WTC11 (cell line): Measurements from ENCODE around the gene RASIP1.

ENCODE experiments used
- FOXK1 ChIP-seq: sonication (generic); formaldehyde crosslinking; IDR thresholded peaks from 2 replicates; pipeline ENCODE4 v1.8.0; 2022; ENCODE audit warnings: mild to moderate bottlenecking, moderate library complexity, missing genetic modification reagents
- IRF2 ChIP-seq: sonication (generic); formaldehyde crosslinking; IDR thresholded peaks from 2 replicates; pipeline ENCODE4 v1.8.0; 2022; ENCODE audit warnings: low read depth, missing genetic modification reagents, borderline replicate concordance
- JUN ChIP-seq: sonication (generic); formaldehyde crosslinking; IDR thresholded peaks from 2 replicates; pipeline ENCODE4 v1.8.0; 2023; ENCODE audit warnings: mild to moderate bottlenecking, missing genetic modification reagents
- KAT7 ChIP-seq: sonication (generic); formaldehyde crosslinking; IDR thresholded peaks from 2 replicates; pipeline ENCODE4 v1.8.1; 2023; ENCODE audit warnings: missing genetic modification reagents, mild to moderate bottlenecking, borderline replicate concordance
- NFE2L1 ChIP-seq: sonication (generic); formaldehyde crosslinking; IDR thresholded peaks from 2 replicates; pipeline ENCODE4 v1.8.1; 2023; ENCODE audit warnings: missing genetic modification reagents
- TEAD4 ChIP-seq: sonication (generic); formaldehyde crosslinking; IDR thresholded peaks from 2 replicates; pipeline ENCODE4 v1.8.0; 2022; ENCODE audit warnings: mild to moderate bottlenecking, missing genetic modification reagents
- TF ChIP-seq, protein P1 (sequence below): fragments of 200-600 bp; IDR thresholded peaks from 2 replicates; pipeline ENCODE4 v1.8.0; 2022; ENCODE audit warnings: antibody characterized with exemption
- TF ChIP-seq, protein P2 (sequence below): sonication (generic); formaldehyde crosslinking; IDR thresholded peaks from 2 replicates; pipeline ENCODE4 v1.8.1; 2022; ENCODE audit warnings: low read depth, missing genetic modification reagents, borderline replicate concordance
- TF ChIP-seq, protein P3 (sequence below): sonication (generic); formaldehyde crosslinking; IDR thresholded peaks from 2 replicates; pipeline ENCODE4 v1.8.1; 2022; ENCODE audit warnings: mild to moderate bottlenecking, moderate library complexity, missing genetic modification reagents
- TF ChIP-seq, protein P4 (sequence below): sonication (generic); formaldehyde crosslinking; IDR thresholded peaks from 2 replicates; pipeline ENCODE4 v1.8.0; 2022; ENCODE audit warnings: mild to moderate bottlenecking, missing genetic modification reagents
- TF ChIP-seq, protein P5 (sequence below): sonication (generic); formaldehyde crosslinking; IDR thresholded peaks from 2 replicates; pipeline ENCODE4 v1.8.1; 2023; ENCODE audit warnings: mild to moderate bottlenecking, moderate library complexity, missing genetic modification reagents

DNA sequence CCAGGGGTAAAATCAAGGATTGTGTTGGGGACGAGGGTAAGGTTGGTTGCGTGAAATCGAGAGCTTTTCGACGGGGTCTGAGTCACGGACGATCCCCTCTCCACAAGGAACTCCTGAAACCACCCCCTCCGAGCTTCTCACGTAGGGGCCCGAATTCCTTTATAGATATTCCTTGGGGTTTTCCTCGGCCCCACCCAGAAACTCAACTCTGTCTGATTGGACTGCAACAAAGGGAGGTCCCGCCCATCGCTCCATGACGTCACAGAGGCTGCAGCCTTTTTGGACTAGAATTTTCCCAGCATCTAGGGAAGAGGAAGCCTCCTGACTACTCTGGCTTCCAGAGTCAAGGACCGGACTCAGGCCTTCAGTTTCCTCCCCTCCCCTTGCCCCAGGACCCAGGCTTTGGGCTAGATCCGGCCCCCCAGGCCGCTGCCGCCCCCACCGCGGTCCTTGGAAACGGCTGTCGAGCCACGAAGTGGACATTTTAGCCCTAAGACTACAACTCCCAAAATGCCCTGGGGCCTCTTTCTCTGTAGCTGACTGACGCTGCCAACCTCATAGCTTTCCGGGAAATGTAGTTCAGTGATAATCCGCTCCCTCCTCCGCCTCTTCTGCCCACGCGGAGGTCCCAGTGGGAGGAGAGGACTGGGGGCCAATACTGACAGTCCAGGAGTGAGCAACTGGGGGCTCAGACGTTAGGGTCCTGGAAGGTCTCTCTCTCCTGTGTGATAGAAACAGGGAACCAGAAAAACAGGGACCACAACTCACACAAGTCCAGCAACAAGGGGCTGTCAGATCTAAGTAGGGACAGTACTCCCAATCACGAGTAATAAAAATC, 6.5 kb upstream of the RASIP1 start, which contains the start of gene IZUMO1:
- TF ChIP-seq, protein P1, sequence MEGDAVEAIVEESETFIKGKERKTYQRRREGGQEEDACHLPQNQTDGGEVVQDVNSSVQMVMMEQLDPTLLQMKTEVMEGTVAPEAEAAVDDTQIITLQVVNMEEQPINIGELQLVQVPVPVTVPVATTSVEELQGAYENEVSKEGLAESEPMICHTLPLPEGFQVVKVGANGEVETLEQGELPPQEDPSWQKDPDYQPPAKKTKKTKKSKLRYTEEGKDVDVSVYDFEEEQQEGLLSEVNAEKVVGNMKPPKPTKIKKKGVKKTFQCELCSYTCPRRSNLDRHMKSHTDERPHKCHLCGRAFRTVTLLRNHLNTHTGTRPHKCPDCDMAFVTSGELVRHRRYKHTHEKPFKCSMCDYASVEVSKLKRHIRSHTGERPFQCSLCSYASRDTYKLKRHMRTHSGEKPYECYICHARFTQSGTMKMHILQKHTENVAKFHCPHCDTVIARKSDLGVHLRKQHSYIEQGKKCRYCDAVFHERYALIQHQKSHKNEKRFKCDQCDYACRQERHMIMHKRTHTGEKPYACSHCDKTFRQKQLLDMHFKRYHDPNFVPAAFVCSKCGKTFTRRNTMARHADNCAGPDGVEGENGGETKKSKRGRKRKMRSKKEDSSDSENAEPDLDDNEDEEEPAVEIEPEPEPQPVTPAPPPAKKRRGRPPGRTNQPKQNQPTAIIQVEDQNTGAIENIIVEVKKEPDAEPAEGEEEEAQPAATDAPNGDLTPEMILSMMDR: no peak
- TF ChIP-seq, protein P2, sequence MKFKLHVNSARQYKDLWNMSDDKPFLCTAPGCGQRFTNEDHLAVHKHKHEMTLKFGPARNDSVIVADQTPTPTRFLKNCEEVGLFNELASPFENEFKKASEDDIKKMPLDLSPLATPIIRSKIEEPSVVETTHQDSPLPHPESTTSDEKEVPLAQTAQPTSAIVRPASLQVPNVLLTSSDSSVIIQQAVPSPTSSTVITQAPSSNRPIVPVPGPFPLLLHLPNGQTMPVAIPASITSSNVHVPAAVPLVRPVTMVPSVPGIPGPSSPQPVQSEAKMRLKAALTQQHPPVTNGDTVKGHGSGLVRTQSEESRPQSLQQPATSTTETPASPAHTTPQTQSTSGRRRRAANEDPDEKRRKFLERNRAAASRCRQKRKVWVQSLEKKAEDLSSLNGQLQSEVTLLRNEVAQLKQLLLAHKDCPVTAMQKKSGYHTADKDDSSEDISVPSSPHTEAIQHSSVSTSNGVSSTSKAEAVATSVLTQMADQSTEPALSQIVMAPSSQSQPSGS (CRISPR knock-in tag): no peak
- TF ChIP-seq KAT7 (CRISPR knock-in tag) (no peak), NFE2L1 (no peak), FOXK1 (CRISPR knock-in tag) (no peak), TEAD4 (CRISPR knock-in tag) (no peak), JUN (CRISPR knock-in tag) (no peak), IRF2 (CRISPR knock-in tag) (no peak)
- TF ChIP-seq, protein P3, sequence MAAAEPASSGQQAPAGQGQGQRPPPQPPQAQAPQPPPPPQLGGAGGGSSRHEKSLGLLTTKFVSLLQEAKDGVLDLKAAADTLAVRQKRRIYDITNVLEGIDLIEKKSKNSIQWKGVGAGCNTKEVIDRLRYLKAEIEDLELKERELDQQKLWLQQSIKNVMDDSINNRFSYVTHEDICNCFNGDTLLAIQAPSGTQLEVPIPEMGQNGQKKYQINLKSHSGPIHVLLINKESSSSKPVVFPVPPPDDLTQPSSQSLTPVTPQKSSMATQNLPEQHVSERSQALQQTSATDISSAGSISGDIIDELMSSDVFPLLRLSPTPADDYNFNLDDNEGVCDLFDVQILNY: no peak
- TF ChIP-seq, protein P4, sequence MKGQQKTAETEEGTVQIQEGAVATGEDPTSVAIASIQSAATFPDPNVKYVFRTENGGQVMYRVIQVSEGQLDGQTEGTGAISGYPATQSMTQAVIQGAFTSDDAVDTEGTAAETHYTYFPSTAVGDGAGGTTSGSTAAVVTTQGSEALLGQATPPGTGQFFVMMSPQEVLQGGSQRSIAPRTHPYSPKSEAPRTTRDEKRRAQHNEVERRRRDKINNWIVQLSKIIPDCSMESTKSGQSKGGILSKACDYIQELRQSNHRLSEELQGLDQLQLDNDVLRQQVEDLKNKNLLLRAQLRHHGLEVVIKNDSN (CRISPR knock-in tag): no peak
- TF ChIP-seq, protein P5, sequence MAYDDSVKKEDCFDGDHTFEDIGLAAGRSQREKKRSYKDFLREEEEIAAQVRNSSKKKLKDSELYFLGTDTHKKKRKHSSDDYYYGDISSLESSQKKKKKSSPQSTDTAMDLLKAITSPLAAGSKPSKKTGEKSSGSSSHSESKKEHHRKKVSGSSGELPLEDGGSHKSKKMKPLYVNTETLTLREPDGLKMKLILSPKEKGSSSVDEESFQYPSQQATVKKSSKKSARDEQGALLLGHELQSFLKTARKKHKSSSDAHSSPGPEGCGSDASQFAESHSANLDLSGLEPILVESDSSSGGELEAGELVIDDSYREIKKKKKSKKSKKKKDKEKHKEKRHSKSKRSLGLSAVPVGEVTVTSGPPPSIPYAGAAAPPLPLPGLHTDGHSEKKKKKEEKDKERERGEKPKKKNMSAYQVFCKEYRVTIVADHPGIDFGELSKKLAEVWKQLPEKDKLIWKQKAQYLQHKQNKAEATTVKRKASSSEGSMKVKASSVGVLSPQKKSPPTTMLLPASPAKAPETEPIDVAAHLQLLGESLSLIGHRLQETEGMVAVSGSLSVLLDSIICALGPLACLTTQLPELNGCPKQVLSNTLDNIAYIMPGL: no peak
